ENCODE measurements around the gene CYSTM1.

Gene CYSTM1

GRCh38 chr5:140186267-140186671 lies 11.3 kb downstream of the CYSTM1 start:
- TF ChIP-seq, protein P1, sequence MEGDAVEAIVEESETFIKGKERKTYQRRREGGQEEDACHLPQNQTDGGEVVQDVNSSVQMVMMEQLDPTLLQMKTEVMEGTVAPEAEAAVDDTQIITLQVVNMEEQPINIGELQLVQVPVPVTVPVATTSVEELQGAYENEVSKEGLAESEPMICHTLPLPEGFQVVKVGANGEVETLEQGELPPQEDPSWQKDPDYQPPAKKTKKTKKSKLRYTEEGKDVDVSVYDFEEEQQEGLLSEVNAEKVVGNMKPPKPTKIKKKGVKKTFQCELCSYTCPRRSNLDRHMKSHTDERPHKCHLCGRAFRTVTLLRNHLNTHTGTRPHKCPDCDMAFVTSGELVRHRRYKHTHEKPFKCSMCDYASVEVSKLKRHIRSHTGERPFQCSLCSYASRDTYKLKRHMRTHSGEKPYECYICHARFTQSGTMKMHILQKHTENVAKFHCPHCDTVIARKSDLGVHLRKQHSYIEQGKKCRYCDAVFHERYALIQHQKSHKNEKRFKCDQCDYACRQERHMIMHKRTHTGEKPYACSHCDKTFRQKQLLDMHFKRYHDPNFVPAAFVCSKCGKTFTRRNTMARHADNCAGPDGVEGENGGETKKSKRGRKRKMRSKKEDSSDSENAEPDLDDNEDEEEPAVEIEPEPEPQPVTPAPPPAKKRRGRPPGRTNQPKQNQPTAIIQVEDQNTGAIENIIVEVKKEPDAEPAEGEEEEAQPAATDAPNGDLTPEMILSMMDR (conservative IDR thresholded peaks at IDR 0.05; ENCODE audit: low read depth, low read length): no peak
- H3K4me3 ChIP-seq (ENCODE audit: low read length): no peak overlapping the region
- no peak for DNase-seq (ENCODE audit: low read depth)

- TF ChIP-seq, protein P1 (conservative IDR thresholded peaks at IDR 0.05; ENCODE audit: low read depth, low read length): no peak
- no peak for DNase-seq (ENCODE audit: low read depth)
- H3K4me3 ChIP-seq (ENCODE audit: low read length): no peak overlapping the region
Measured at GRCh38 chr5:140189253-140189652, 14.3 kb downstream of the CYSTM1 start.

- DNase-seq (ENCODE audit: low read depth): peak; percentile 78
- TF ChIP-seq, protein P1 (conservative IDR thresholded peaks at IDR 0.05; ENCODE audit: low read depth, low read length): no peak
- peak overlapping the region; percentile 13 for H3K4me3 ChIP-seq (ENCODE audit: low read length)
Measured at GRCh38 chr5:140189977-140190871, 15.2 kb downstream of the CYSTM1 start.

GRCh38 chr5:140190872-140191218 lies 15.9 kb downstream of the CYSTM1 start:
- no peak for DNase-seq (ENCODE audit: low read depth)
- TF ChIP-seq, protein P1 (conservative IDR thresholded peaks at IDR 0.05; ENCODE audit: low read depth, low read length): no peak
- peak overlapping the region; percentile 13 for H3K4me3 ChIP-seq (ENCODE audit: low read length)

GRCh38 chr5:140192715-140193430 lies 17.9 kb downstream of the CYSTM1 start:
- TF ChIP-seq, protein P1 (conservative IDR thresholded peaks at IDR 0.05; ENCODE audit: low read depth, low read length): no peak
- H3K4me3 ChIP-seq (ENCODE audit: low read length): no peak overlapping the region
- no peak for DNase-seq (ENCODE audit: low read depth)

DNA sequence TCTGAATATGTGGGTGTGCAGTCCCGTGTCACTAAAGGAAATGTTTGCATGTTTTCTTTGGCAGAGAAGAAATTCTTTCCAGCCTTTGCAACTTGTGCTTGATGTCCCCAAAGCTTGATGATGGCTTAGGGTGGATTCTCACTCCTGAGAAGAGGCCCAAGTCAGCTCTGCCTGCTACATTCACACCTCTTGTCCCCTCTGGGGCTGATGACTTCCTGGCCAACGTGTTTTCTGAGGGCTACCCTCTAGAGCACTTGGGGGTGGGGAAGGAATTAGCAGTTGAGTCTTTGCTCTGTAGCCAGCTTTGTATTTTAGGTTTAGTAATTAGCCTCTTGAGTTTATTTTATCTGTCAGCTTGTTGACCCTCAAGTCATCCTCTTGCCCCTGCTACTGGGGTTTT lies 19.7 kb downstream of the CYSTM1 start:
- DNase-seq (ENCODE audit: low read depth): no peak
- TF ChIP-seq, protein P1 (conservative IDR thresholded peaks at IDR 0.05; ENCODE audit: low read depth, low read length): no peak
- H3K4me3 ChIP-seq (ENCODE audit: low read length): no peak overlapping the region
